ENCODE measurements around the gene PSMB7.

DNA sequence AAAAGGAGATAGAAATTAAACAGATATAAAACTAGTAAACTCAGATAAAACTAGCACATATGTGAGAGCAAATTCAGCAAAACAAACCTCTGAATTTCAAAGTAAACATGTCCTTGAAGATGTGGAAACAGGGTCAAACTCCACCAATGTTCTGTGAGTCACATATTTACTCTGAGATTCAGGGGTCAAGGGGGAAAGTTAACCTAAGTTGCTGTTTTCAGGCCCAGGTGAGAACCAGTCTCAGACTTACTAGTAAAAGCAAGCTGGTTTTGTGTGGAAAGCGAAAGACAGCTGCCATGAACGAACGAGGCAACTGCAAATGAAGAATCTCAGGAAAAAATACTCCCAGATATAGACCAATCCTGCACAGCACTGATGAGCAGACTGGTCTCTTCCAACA, 29.0 kb downstream of the PSMB7 start:
- TF ChIP-seq, protein P1, sequence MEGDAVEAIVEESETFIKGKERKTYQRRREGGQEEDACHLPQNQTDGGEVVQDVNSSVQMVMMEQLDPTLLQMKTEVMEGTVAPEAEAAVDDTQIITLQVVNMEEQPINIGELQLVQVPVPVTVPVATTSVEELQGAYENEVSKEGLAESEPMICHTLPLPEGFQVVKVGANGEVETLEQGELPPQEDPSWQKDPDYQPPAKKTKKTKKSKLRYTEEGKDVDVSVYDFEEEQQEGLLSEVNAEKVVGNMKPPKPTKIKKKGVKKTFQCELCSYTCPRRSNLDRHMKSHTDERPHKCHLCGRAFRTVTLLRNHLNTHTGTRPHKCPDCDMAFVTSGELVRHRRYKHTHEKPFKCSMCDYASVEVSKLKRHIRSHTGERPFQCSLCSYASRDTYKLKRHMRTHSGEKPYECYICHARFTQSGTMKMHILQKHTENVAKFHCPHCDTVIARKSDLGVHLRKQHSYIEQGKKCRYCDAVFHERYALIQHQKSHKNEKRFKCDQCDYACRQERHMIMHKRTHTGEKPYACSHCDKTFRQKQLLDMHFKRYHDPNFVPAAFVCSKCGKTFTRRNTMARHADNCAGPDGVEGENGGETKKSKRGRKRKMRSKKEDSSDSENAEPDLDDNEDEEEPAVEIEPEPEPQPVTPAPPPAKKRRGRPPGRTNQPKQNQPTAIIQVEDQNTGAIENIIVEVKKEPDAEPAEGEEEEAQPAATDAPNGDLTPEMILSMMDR (IDR thresholded peaks at IDR 0.05; ENCODE audit: low read depth, low read length, poor library complexity, severe bottlenecking), result no peak
- TF ChIP-seq EZH2phosphoT487 (IDR thresholded peaks at IDR 0.05; ENCODE audit: borderline replicate concordance, low read length), result no peak

Data from DOHH2 (cell line).